Measurements from ENCODE around the gene GAS7. TPM values are rescaled to one million over a fixed set of nuclear protein-coding genes. Genes with fewer than 3 reads are reported as not detected.

GAS7 gene
- total RNA-seq, 1 experiment from 2014 or later = 12.3 TPM

DNA sequence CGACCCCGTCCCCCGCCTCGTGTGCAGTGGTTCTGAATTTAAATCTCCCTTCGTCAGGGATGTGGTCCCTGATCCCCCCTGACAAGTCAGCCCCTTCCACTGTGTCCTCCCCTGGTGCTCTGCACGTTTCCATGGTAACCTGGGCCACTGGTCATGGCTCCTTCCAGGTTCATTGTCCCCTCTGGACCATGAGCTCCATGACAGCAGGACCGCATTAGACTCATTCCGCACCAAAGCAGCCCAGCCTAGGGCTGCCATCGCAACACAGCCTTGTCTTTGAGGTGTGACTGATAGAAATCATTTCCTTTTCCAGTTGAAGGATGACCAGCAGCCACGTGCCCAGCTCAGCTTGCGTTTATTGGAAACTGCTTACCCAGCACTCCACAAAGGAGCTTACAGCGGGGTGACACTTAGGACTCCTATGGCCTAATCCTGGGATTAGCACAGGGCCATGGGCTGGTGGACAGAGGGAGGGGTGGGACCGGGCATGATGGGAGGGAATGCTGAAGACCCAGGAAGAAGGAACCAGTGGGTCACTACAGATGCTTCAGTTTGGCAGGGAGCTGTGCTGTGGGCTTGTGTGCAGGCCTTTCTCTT, 300.9 kb downstream of the GAS7 start (continued):
- TF ChIP-seq E2F5 (CRISPR knock-in tag; IDR thresholded peaks at IDR 0.05) (no peak), TEAD1 (CRISPR knock-in tag; IDR thresholded peaks at IDR 0.05) (no peak), E2F4 (CRISPR knock-in tag; IDR thresholded peaks at IDR 0.05; ENCODE audit: borderline replicate concordance, low read depth) (no peak), JUN (CRISPR knock-in tag; IDR thresholded peaks at IDR 0.05) (no peak), FOXJ3 (CRISPR knock-in tag; IDR thresholded peaks at IDR 0.05; ENCODE audit: borderline replicate concordance) (no peak), SMAD3 (CRISPR knock-in tag; IDR thresholded peaks at IDR 0.05; ENCODE audit: borderline replicate concordance) (no peak), NR2C2 (CRISPR knock-in tag; IDR thresholded peaks at IDR 0.05) (no peak), ATF6 (CRISPR knock-in tag; IDR thresholded peaks at IDR 0.05) (no peak), TEAD4 (CRISPR knock-in tag; IDR thresholded peaks at IDR 0.05) (no peak), CBFB (CRISPR knock-in tag; IDR thresholded peaks at IDR 0.05; ENCODE audit: low read depth) (no peak)
- TF ChIP-seq, protein P1, sequence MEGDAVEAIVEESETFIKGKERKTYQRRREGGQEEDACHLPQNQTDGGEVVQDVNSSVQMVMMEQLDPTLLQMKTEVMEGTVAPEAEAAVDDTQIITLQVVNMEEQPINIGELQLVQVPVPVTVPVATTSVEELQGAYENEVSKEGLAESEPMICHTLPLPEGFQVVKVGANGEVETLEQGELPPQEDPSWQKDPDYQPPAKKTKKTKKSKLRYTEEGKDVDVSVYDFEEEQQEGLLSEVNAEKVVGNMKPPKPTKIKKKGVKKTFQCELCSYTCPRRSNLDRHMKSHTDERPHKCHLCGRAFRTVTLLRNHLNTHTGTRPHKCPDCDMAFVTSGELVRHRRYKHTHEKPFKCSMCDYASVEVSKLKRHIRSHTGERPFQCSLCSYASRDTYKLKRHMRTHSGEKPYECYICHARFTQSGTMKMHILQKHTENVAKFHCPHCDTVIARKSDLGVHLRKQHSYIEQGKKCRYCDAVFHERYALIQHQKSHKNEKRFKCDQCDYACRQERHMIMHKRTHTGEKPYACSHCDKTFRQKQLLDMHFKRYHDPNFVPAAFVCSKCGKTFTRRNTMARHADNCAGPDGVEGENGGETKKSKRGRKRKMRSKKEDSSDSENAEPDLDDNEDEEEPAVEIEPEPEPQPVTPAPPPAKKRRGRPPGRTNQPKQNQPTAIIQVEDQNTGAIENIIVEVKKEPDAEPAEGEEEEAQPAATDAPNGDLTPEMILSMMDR (IDR thresholded peaks at IDR 0.05) = no peak

DNA sequence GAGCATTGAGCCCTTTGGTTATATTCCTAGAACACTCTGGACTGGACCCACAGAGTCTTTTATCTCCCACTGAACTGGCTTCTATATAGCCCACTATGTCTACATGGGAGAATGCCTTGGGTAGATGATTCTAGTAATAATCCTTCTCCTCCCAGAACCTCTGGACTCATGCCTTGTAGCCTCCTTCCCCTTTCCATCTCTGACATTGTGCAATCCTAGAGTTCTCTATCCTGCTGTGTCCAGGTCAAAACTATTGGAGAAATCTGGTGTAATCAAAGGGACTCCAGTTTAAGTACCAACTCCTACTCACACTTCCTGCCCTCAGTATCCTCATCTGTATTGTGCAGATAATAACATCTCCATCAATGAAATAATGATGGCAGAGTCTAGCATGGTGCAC, 302.5 kb downstream of the GAS7 start:
- DNase-seq (ENCODE audit: low spot score) = no peak
- no peak overlapping the region for H3K27ac Mint-ChIP-seq
- POLR2A ChIA-PET = no interaction called here

DNA sequence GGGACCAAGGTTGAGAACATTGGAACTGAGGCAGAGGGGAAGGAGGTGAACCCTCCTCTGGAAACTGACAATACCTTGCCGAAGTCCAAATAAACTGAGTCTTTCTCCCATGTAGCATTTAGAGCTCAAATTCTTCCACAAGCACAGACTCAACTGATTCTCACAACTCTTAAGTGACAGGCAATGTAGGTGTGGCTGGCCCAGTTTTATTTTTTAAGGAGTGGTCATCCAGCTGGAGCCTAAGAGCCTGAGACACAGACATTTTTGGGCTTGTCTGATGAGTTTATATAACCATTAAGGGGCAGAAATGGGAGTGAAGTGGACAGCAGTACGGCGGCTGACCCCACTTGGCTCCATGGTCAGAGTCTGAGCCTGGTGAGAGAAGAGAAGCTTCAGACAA, 304.2 kb downstream of the GAS7 start:
- ATAC-seq = no peak
- no peaks in the 10 kb centered on the region for H3K36me3 Mint-ChIP-seq
- CTCF ChIA-PET = interaction anchor here (1.5 kb wide), 1 partner anchor 11 kb away, joined by 3 read pairs; no protein-coding TSS in a partner anchor
- TF ChIP-seq ZNF671 (CRISPR knock-in tag; IDR thresholded peaks at IDR 0.05) (no peak), ZNF219 (CRISPR knock-in tag; IDR thresholded peaks at IDR 0.05; ENCODE audit: borderline replicate concordance) (no peak), PREB (CRISPR knock-in tag; IDR thresholded peaks at IDR 0.05; ENCODE audit: borderline replicate concordance) (no peak), PRRX2 (CRISPR knock-in tag; IDR thresholded peaks at IDR 0.05) (no peak), ZNF281 (CRISPR knock-in tag; IDR thresholded peaks at IDR 0.05) (no peak), JAZF1 (CRISPR knock-in tag; IDR thresholded peaks at IDR 0.05) (no peak), GABPB1 (CRISPR knock-in tag; IDR thresholded peaks at IDR 0.05) (no peak), ZNF138 (CRISPR knock-in tag; conservative IDR thresholded peaks at IDR 0.05) (no peak), GRHL2 (CRISPR knock-in tag; IDR thresholded peaks at IDR 0.05; ENCODE audit: insufficient replicate concordance, severe bottlenecking) (no peak), MYBL2 (CRISPR knock-in tag; IDR thresholded peaks at IDR 0.05) (no peak)

More for the DNA sequence above, 302.5 kb downstream of the GAS7 start:
- H3K36me3 Mint-ChIP-seq = no peaks in the 10 kb centered on the region
- no peaks in the 10 kb centered on the region for H3K4me1 Mint-ChIP-seq
- H3K9me3 Mint-ChIP-seq = peaks cover 17% of the 10 kb centered on the region
- H3K27me3 Mint-ChIP-seq (ENCODE audit: low read depth) = peaks cover 3% of the 10 kb centered on the region; the same call in 1 of the 2 replicates
- ATAC-seq = no peak
- CTCF ChIA-PET = interaction anchor here (1.5 kb wide), 1 partner anchor 10 kb away, joined by 3 read pairs; no protein-coding TSS in a partner anchor
- TF ChIP-seq GTF2I (CRISPR knock-in tag; conservative IDR thresholded peaks at IDR 0.05) (no peak), CDX4 (CRISPR knock-in tag; IDR thresholded peaks at IDR 0.05; ENCODE audit: borderline replicate concordance) (no peak)
- no peak overlapping the region for H3K4me3 Mint-ChIP-seq

More for the DNA sequence above, 304.2 kb downstream of the GAS7 start:
- Mint-ChIP-seq H3K4me1 (0 out of 2 replicates have a peak, but pooled peaks cover 3% of the 10 kb centered on the region), H3K9me3 (peaks cover 17% of the 10 kb centered on the region), H3K27ac (no peak overlapping the region), H3K27me3 (ENCODE audit: low read depth) (peaks cover 3% of the 10 kb centered on the region; the same call in 1 of the 2 replicates), H3K4me3 (no peak overlapping the region)
- POLR2A ChIA-PET = no interaction called here
- DNase-seq (ENCODE audit: low spot score) = no peak

Measured in WTC11 (cell line).